LHCN-M2 (cell line): ENCODE data around the gene IL31RA. TPM values are rescaled to one million over a fixed set of nuclear protein-coding genes. Genes with fewer than 3 reads are reported as not detected.
"Not testable (repeated sequence)": the region's sequence is repeated elsewhere in the genome, so short reads cannot be mapped to it uniquely, and the experiment has no call there.

Experiments used
- DNase-seq: peaks from one replicate; pipeline ENCODE4 v3.0.0-alpha.2; 2012; ENCODE audit warnings: low read depth
- polyA plus RNA-seq: library from polyadenylated mRNA; unstranded; fragments of >200 nt; gene quantifications from one replicate; pipeline ENCODE4 v1.2.1, GENCODE V29; 2012; ENCODE audit warnings: missing spikeins
- total RNA-seq: library from RNA; depleted of rRNA; stranded (reverse); fragments of >200 nt; gene quantifications from 2 replicates; pipeline ENCODE4 v1.2.3, GENCODE V29; 2014; rRNA removed

IL31RA gene
- total RNA-seq = 0.90 and 1.4 TPM in 2 replicates
- polyA plus RNA-seq = 0.26 TPM

DNA sequence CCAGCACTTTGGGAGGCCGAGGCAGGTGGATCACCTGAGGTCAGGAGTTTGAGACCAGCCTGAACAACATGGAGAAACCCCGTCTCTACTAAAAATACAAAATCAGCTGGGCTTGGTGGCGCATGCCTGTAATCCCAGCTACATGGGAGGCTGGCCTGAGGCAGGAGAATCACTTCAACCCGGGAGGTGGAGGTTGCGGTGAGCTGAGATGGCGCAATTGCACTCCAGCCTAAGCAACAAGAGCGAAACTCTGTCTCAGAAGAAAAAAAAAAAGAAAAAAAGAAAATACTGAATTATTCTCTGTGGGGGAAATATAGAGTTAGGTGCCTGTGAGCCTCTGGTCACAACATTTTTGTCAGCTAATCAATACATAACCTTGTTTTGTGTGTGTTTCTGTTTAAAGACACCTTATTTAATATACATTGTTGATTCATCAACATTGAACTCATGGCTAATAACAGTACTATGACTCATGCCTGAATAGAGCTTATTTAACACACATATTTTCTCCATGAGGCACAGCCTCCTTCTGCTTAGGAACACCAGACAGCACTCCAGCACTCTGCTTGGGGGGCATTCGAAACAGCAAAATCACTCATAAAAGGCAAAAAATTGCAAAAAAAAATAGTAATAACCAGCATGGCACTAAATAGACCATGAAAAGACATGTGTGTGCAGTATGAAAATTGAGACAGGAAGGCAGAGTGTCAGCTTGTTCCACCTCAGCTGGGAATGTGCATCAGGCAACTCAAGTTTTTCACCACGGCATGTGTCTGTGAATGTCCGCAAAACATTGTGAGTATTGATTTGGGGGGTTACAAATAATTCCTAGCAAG lies at the start of gene IL31RA:
IL31RA (plus strand) TSS at position 519 of the 836 bp plus-strand sequence; CDS start at position 733, 214 bp downstream.
- peak; percentile 72 for DNase-seq

GRCh38 chr5:55808814-55809213 lies 42.3 kb upstream of the IL31RA start:
- not testable (repeated sequence) for DNase-seq

DNA sequence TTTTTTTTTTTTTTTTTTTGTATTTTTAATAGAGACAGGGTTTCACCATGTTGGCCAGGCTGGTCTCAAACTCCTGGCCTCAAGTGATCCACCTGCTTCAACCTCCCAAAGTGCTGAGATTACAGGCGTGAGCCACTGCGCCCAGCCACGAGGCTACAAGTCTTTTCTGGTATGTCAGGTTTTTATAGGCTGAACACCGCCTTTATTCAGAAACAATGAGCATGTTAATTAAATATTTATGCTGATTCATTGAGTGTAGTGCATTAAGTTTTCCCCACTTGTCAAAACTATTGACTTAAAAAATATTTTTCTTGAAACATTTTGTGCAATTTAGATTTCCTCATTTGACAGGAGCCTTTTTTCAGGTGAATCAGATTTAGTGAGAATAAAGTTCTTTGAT lies 35.2 kb upstream of the IL31RA start:
- not testable (repeated sequence) for DNase-seq

GRCh38 chr5:55816342-55816741 lies 34.8 kb upstream of the IL31RA start:
- DNase-seq = peak; percentile 90

DNA sequence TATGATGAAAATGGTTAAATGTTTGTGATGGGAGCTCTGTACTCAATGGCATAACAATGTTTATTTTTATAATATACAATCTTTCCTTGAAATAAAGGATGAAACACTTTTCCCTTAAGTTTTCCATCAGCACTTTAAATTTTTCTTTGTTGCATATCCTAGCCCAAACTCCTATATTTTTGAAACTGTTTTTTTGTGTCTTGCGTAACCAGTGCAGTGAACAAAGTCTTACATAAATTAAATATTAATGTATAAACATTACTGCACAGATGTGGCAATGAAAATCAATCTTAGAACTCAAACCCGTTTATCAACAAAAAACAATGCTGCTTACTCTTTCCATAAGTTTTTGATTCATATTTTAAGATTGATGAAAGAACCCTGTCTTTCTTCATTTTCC lies 34.1 kb upstream of the IL31RA start:
- no peak for DNase-seq

DNA sequence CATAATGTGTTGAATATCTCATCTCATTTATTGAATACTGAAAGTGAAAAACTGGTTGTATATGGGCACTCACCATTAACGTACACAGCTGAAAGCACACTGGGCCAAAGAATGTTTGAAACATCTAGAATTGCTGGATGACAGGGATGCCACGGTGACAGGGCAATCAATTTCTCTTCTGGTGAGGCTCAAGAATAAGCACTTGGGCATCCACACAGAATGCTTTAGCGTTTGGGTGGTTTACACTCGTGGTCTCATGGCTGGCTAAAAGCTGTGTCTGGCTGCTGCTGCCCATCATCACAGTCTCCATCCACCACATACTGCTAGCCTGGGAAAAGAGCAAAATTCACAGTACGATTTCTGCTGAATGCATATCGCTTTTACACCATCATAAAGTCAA lies 30.7 kb upstream of the IL31RA start:
- DNase-seq = peak; percentile 3

- DNase-seq = no peak
These were observed 29.2 kb upstream of the IL31RA start for GRCh38 chr5:55821731-55822512.

DNA sequence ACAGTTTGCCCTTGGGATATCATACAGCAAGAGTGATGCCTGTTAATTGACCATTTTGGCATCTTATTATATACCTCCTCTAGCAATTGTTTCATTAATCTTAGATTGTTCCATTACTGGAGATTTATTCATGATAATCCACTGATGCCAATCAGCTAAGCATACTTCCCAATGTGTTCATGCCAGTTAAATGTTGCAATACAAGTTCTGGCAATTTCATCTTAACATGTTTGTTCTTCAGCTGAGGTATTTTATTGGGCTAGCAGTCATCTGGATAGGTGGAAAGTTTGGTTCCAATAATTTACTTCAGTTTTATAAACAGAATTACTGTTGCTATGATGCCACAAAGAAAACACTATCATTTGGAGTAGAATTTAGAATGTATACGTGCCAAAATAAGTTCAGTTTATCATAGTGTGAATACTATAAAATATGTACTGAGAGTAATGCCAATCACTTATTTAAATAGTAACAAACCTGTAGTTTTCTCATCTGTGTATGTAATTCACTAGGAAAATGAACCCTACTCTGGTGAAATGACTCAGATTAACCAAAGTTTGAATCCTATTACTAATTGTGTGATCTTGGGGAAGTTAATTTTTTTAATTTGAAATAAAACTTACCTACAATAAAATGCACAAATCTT lies 27.9 kb upstream of the IL31RA start:
- no peak for DNase-seq

GRCh38 chr5:55829956-55830355 lies 21.2 kb upstream of the IL31RA start:
- no peak for DNase-seq

DNA sequence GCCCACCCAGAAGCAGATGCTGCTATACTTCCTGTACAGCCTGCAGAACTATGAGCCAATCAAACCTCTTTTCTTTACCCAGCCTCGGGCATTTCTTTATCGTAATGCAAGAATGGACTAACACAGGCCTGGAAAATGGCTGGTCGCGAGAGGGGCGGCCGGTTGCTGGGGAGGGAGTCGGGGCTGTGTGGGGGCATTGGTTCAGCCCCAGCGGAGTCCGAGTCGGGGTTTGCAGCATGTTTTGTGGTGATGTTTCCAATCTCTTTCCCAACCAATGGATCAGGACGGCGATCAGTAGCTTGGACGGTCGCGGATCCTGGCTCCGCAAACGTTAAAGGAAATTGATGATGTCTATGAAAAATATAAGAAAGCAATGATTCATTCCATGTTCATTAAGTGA lies 18.7 kb upstream of the IL31RA start:
- DNase-seq = no peak

DNA sequence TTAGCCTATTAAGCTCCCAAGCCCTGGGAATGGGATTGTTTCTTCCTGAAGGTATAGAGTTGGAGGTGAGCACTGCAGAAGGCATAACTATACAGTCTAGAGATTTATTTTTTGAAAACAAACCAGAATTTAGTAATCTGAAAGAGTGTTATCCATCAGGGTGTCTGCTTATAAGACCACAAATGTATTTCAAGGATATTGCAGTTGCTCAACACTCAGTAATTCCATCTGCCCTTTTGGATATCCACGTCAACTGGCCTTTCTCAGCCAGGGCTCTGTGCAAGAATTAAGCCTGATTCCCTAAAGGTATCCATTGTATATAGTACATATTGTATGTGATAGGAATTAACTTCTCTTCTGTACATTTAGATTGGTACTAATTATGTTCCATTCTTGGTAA lies 15.0 kb upstream of the IL31RA start:
- no peak for DNase-seq

- DNase-seq = no peak
These were observed 9.2 kb upstream of the IL31RA start for GRCh38 chr5:55841976-55842375.

DNA sequence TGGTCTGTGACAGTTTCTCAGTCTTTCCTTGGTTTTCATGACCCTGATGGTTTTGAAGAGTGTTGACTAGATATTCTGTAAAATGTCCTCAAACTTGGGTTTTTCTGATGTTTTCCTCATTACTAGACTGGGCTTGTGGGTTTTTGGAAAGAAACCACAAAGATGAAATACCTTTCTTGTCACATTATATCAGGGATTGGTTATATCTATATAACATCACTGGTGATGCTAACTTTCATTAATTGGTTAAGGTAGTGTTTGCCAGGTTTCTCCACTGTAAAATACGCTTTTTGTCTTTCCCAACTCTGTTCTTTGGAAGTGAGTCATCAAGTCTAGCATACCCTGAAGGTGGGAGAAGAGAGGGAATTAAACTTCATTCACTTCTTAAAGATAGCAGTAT lies 3.3 kb upstream of the IL31RA start:
- no peak for DNase-seq

GRCh38 chr5:55848783-55849182 lies 2.4 kb upstream of the IL31RA start:
- DNase-seq = no peak

GRCh38 chr5:55851675-55851979 lies 470 bp downstream of the IL31RA start:
- no peak for DNase-seq

- no peak for DNase-seq
These were observed 1.3 kb downstream of the IL31RA start for GRCh38 chr5:55852503-55852902.

- DNase-seq = no peak
These were observed 2.0 kb downstream of the IL31RA start for GRCh38 chr5:55853041-55853670.

DNA sequence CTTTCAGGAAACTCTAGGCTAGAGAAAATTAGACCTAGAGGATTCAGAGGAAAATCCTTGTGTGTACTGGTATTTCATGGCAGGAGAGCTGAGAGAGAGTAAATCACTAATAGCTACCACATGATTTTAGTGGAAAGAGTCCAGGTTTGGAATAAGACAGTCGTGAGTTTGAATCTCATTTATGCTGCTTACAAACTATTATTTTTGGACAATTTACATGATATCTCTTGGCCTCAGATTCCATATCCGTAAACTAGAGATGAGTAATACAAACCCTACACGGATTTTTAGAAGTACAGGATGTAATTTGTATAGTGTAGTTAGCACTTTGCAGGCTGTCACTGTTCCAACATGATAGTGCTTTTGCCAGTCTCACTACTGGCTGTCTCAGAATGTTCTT lies 2.7 kb downstream of the IL31RA start:
- no peak for DNase-seq

DNA sequence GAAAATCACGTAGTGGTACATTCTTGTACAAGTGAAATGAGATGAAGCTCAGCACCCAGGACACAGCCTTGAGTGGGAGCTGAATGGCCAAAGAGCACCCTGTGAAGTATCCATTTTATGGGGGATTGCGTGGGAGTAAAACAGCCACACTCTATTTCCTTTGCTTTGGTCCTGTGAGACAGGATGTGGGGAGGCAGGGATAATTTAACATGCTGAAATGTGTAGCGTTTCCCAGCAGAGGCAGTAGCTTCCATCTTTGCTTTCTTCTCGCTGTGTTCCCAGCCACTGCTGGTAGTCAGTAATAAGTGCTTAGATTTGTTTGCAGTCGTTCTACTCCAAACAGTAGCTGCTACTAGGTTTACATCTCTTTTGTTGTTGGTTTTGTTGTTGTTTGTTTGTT lies 4.4 kb downstream of the IL31RA start:
- no peak for DNase-seq

GRCh38 chr5:55856516-55857246 lies 5.5 kb downstream of the IL31RA start:
- DNase-seq = no peak

DNA sequence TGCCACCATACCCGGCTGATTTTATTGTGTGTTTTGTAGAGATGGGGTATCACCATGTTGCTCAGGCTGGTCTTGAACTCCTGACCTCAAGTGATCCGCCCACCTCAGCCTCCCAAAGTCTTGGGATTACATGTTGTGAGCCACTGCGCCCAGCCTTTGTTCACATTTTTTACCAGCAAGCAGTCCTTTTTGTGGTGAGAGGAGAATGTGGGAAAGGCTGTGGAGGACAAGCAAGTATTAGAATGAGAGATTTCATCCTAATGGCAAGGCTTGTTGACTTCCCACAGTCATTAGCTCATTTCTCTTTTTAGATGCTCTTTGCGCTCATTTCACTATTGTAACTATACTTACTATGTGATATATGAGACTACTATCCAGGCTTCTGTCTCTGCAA lies 6.1 kb downstream of the IL31RA start:
- DNase-seq = no peak
